Spleen (tissue), 11 donors: ENCODE measurements around the gene MYO3B. TPM values are rescaled to one million over a fixed set of nuclear protein-coding genes. Genes with fewer than 3 reads are reported as not detected.

ENCODE experiments used
- DNase-seq: peaks from one replicate; pipeline ENCODE4 v3.0.0-alpha.2; 2020
- H3K27ac ChIP-seq, 8 donors: fragments of 200-600 bp; sonication (generic) in 7 of 8; 1 replicate in 4 of 8; 2 replicates in 4 of 8; pipeline versions ENCODE4 v1.5.0 to v1.8.0; 2016 to 2021; ENCODE audit warnings: inconsistent platforms in 4 of 8, mild to moderate bottlenecking in 4 of 8, moderate library complexity in 1 of 8
- H3K27me3 ChIP-seq, 7 donors: fragments of 200-600 bp; sonication (generic) in 6 of 7; replicated peaks in 1 of 7; 1 replicate in 4 of 7; 2 replicates in 3 of 7; pipeline versions ENCODE4 v1.5.0 to v1.8.0; 2016 to 2021; ENCODE audit warnings: inconsistent platforms in 3 of 7, mild to moderate bottlenecking in 1 of 7
- H3K36me3 ChIP-seq, 6 donors: fragments of 200-600 bp; sonication (generic) in 5 of 6; 1 replicate in 4 of 6; 2 replicates in 2 of 6; pipeline versions ENCODE4 v1.5.0 to v1.8.0; 2016 to 2021; ENCODE audit warnings: inconsistent platforms in 2 of 6
- H3K4me1 ChIP-seq, 6 donors: fragments of 200-600 bp; sonication (generic) in 5 of 6; 1 replicate in 3 of 6; 2 replicates in 3 of 6; pipeline versions ENCODE4 v1.5.0 to v1.8.0; 2016 to 2021; ENCODE audit warnings: inconsistent platforms in 3 of 6
- H3K4me3 ChIP-seq, 8 donors: fragments of 200-600 bp; sonication (generic) in 7 of 8; 1 replicate in 4 of 8; 2 replicates in 4 of 8; pipeline versions ENCODE4 v1.5.0 to v1.8.0; 2016 to 2021; ENCODE audit warnings: inconsistent platforms in 4 of 8, mild to moderate bottlenecking in 4 of 8, moderate library complexity in 2 of 8
- H3K9me3 ChIP-seq, 8 donors: fragments of 200-600 bp; sonication (generic) in 7 of 8; 1 replicate in 4 of 8; 2 replicates in 4 of 8; pipeline versions ENCODE4 v1.5.0 to v1.8.0; 2016 to 2021; ENCODE audit warnings: inconsistent platforms in 4 of 8
- POLR2A ChIP-seq, 3 donors: fragments of 450-650 bp; IDR thresholded peaks; one replicate each; pipeline ENCODE4 v1.5.1; 2017; ENCODE audit warnings: antibody characterized with exemption in 3 of 3, mild to moderate bottlenecking in 1 of 3
- POLR2AphosphoS5 ChIP-seq, 3 donors: sonication (generic); formaldehyde crosslinking; IDR thresholded peaks; one replicate each; pipeline ENCODE4 v1.5.1; 2017; ENCODE audit warnings: antibody characterized with exemption in 3 of 3
- WGBS, 5 donors: extraction: QIAGEN DNeasy Blood & Tissue Kit in 3 of 5; methylation state at CpG; one replicate each; pipeline versions ENCODE4 v1.1.5 to v1.1.7; 2013 to 2018; 5-methylcytosine and 5-hydroxymethylcytosine counted together
- intact Hi-C: fragments of 100-400 bp; cut with DNase I; formaldehyde crosslinking; loops from one replicate; pipeline ENCODE4 v1.15.0; 2023; ENCODE audit warnings: low total_unique reads
- polyA plus RNA-seq, 3 donors: library from polyadenylated mRNA; stranded (reverse); fragments of 200-250 nt; gene quantifications; one replicate each; pipeline ENCODE4 v1.2.1, GENCODE V29; 2013
- total RNA-seq, 7 donors: library from RNA; depleted of rRNA in 3 of 7; stranded (reverse); fragments of >200 nt in 3 of 7; fragmentation: NEBNext Ultra II Directional in 4 of 7; extraction: Animal tissue kit (Norgen Biotek cat#: 25700) in 4 of 7; gene quantifications; one replicate each; pipeline versions ENCODE4 v1.1.0 to v1.2.1, GENCODE V29; 2016 to 2021
- TF ChIP-seq, protein P1 (sequence below), 11 experiments: fragments of 200-600 bp in 7 of 11; fragments of 450-650 bp in 4 of 11; sonication (generic) in 4 of 11; IDR thresholded peaks in 8 of 11; conservative IDR thresholded peaks in 3 of 11; 1 replicate in 7 of 11; 2 replicates in 4 of 11; pipeline versions ENCODE4 v1.4.0 to v1.8.0; 2016 to 2021; ENCODE audit warnings: antibody characterized with exemption in 11 of 11, inconsistent platforms in 4 of 11, mild to moderate bottlenecking in 1 of 11
- donor health status: healthy with polysubstance abuse.
- donor health status: DM: no; HTN: no; CAD: no; lungs with moderate emphysema.
- donor health status: DM: no; HTN: no; CAD: no.
- donor health status: Bipolar disorder and iron deficiency.
- donor health status: healthy.
- donor health status: DM: no; HTN: no; CAD: no.
- donor health status: DM: yes; HTN: yes; CAD: no.

Gene MYO3B
- total and polyA plus RNA-seq, 10 donors: 0.03 to 2.0 (median 0.58) TPM; not detected in 4

DNA sequence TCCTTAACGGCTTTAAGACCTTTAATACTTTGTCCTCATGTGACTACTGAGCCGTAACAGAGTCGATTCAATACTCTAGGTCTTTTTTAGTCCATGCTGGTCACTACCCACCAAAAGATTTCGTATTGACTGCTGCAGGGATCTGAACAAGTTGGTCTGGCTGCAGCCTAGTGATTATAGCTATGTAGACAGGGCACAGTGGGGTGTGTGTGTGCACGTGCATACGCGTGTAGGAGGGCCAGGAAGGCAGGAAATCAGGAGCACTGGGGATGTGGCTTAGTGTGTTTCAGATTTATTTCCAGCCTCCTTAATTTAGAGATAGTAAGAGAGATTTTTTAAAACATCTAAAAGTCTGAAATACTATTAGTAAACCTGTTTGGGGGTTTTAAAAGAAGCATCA lies 161.4 kb downstream of the MYO3B start:
- no peak overlapping the region for H3K27ac ChIP-seq
- WGBS, 5 donors: 45 to 58% (median 52%) methylated on average over 7 of the region's 7 CpGs
- intact Hi-C loops: no loop called here
- TF ChIP-seq POLR2A (IDR thresholded peaks at IDR 0.05): no peak
- TF ChIP-seq, protein P1, sequence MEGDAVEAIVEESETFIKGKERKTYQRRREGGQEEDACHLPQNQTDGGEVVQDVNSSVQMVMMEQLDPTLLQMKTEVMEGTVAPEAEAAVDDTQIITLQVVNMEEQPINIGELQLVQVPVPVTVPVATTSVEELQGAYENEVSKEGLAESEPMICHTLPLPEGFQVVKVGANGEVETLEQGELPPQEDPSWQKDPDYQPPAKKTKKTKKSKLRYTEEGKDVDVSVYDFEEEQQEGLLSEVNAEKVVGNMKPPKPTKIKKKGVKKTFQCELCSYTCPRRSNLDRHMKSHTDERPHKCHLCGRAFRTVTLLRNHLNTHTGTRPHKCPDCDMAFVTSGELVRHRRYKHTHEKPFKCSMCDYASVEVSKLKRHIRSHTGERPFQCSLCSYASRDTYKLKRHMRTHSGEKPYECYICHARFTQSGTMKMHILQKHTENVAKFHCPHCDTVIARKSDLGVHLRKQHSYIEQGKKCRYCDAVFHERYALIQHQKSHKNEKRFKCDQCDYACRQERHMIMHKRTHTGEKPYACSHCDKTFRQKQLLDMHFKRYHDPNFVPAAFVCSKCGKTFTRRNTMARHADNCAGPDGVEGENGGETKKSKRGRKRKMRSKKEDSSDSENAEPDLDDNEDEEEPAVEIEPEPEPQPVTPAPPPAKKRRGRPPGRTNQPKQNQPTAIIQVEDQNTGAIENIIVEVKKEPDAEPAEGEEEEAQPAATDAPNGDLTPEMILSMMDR (IDR thresholded peaks at IDR 0.05 in 8 of 11, conservative IDR thresholded peaks at IDR 0.05 in 3 of 11): no peak
- no peak for TF ChIP-seq POLR2AphosphoS5 (IDR thresholded peaks at IDR 0.05)
- DNase-seq: no peak
- H3K4me3 ChIP-seq: no peak overlapping the region
- H3K9me3 ChIP-seq: no peaks in the 10 kb centered on the region
- no peaks in the 10 kb centered on the region for H3K4me1 ChIP-seq
- no peaks in the 10 kb centered on the region for H3K27me3 ChIP-seq
- H3K36me3 ChIP-seq: no peaks in the 10 kb centered on the region

DNA sequence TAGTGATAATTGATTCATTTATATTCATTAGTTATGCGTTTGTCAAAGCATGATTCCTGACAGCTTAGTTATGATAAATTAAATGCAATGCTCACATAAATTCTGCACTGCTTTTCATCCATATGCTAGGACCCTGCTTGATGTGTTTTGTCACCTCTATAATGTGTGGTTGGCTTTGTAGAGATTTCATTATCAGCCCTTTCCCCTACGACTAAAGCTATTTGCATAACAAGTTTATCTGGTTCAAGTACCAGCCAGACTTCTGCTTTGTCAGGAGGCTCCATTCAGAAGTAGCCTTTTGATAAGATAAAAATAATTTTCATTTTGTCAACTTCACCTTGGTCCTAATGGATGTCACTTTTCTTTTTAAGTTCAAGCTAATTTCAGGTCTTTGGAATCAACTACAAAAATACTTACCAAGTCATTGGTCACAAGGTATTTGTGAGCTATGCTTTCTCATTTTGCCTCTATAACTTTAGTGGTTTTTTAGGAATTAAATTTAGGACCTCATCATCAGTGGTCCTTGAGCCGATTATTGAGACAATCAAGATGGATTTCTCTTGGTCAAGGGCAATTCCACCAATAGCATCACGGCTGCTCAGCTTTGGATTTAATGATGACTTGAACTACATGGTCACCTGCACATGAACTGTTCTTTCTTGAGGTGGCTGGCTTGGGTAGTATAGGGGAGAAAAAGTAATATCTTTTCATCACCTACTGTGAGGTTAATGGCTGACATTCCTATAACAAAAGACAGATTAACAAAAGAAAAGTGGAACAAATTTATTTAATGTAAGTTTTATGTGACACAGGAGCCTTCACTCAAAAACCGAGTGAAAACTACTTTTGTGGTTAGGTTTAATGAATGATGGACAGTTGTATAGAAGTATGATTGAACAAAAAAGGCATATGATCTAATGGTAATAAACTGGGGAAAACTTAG lies 162.1 kb downstream of the MYO3B start:
- no peak for DNase-seq
- TF ChIP-seq, protein P1 (IDR thresholded peaks at IDR 0.05 in 8 of 11, conservative IDR thresholded peaks at IDR 0.05 in 3 of 11): no peak
- TF ChIP-seq POLR2AphosphoS5 (IDR thresholded peaks at IDR 0.05) (no peak), POLR2A (IDR thresholded peaks at IDR 0.05) (no peak)
- Histone ChIP-seq H3K27me3 (no peaks in the 10 kb centered on the region), H3K36me3 (no peaks in the 10 kb centered on the region), H3K4me3 (no peak overlapping the region), H3K4me1 (no peaks in the 10 kb centered on the region), H3K27ac (no peak overlapping the region), H3K9me3 (no peaks in the 10 kb centered on the region)
- 56 to 64% (median 63%) methylated on average over 5 of the region's 5 CpGs for WGBS, 5 donors
- intact Hi-C loops: no loop called here

DNA sequence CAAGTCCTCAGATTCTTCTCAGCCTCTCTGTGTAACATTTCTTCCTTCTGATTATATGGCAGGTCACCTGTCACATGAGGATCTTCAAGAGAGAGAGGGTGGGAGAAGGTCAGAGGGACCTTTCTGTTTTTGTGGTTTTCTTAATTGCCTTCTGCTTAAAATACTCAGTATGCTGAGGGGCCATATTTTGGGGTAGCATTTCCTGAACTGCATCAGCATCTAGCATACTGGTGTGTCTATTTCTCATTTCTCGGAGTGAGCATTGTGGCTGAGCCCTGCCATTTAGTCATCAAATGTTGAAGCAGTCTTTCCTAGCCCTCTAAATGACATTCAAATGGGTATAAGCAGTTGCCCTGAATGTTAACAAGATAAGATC lies 162.7 kb downstream of the MYO3B start:
- no peaks in the 10 kb centered on the region for H3K9me3 ChIP-seq
- H3K27ac ChIP-seq: no peak overlapping the region
- WGBS, 5 donors: 44 to 58% (median 48%) methylated on average over 1 of the region's 1 CpG
- H3K4me1 ChIP-seq: no peaks in the 10 kb centered on the region
- TF ChIP-seq POLR2A (IDR thresholded peaks at IDR 0.05): no peak
- TF ChIP-seq, protein P1 (IDR thresholded peaks at IDR 0.05 in 8 of 11, conservative IDR thresholded peaks at IDR 0.05 in 3 of 11): no peak
- TF ChIP-seq POLR2AphosphoS5 (IDR thresholded peaks at IDR 0.05): no peak
- intact Hi-C loops: no loop called here
- H3K36me3 ChIP-seq: no peaks in the 10 kb centered on the region
- H3K4me3 ChIP-seq: no peak overlapping the region
- DNase-seq: no peak
- H3K27me3 ChIP-seq: no peaks in the 10 kb centered on the region
